Measurements from ENCODE around the gene ELAPOR2. TPM values are rescaled to one million over a fixed set of nuclear protein-coding genes. Genes with fewer than 3 reads are reported as not detected.

ELAPOR2 gene
- total RNA-seq (1 to 10 TPM; 4.0 to 8.8 (median 6.1) TPM), polyA plus RNA-seq (10 to 100 TPM in 1 of 2 donors, 1 to 10 TPM in 1; 2.0 to 11.3 TPM)
- long read RNA-seq, donor 1, partial matches to known transcripts = 2 of 5 reads
- long read RNA-seq, donor 1, other reads (novel, unspliced or antisense) = 3 of 5 reads
- long read RNA-seq, donor 2, full-length matches to known transcripts = 1 of 1 reads
- long read RNA-seq, donor 2, partial matches to known transcripts = 0 of 1 reads
- long read RNA-seq, donor 2, other reads (novel, unspliced or antisense) = 0 of 1 reads
- long read RNA-seq, donor 3, full-length matches to known transcripts = 4 of 10 reads
- long read RNA-seq, donor 3, partial matches to known transcripts = 2 of 10 reads
- long read RNA-seq, donor 3, other reads (novel, unspliced or antisense) = 4 of 10 reads

- Histone ChIP-seq H3K4me1 (ENCODE audit: insufficient read depth) (peaks cover 4% of the 10 kb centered on the region), H3K9me3 (no peaks in the 10 kb centered on the region), H3K27ac (peak within 1 kb of the TSS in 1 of 2 donors; percentile 45), H3K36me3 (no peaks in the 10 kb centered on the region), H3K27me3 (no peaks in the 10 kb centered on the region), H3K4me3 (peak within 1 kb of the TSS; percentile 49)
- intact Hi-C loops (cut with DNase I) = loop anchor here in 1 of 4 donors (10.0 kb wide), 1 partner anchor 175 kb away; no protein-coding TSS in a partner anchor
- 1% methylated on average over 36 to 70 of the region's 70 CpGs for WGBS, 3 donors
- TF ChIP-seq CTCF (IDR thresholded peaks at IDR 0.05) = peak; percentile 11 to 35 (median 24)
- no peak for TF ChIP-seq EP300 (IDR thresholded peaks at IDR 0.05)
- no peak for TF ChIP-seq POLR2A (IDR thresholded peaks at IDR 0.05)
- peak; percentile 58 to 76 (median 75) for DNase-seq
Observed at GRCh38 chr7:87059525-87060287, at the start of gene ELAPOR2. Gene ELAPOR2 (minus strand): TSS chr7:87059654. CDS start chr7:87059513, 141 bp downstream.

GRCh38 chr7:87107949-87108776 lies 48.7 kb upstream of the ELAPOR2 start:
- DNase-seq = no peak
- TF ChIP-seq CTCF (IDR thresholded peaks at IDR 0.05) = no peak
- TF ChIP-seq EP300 (IDR thresholded peaks at IDR 0.05) = no peak
- no peak for TF ChIP-seq POLR2A (IDR thresholded peaks at IDR 0.05)
- Histone ChIP-seq H3K36me3 (no peaks in the 10 kb centered on the region), H3K27me3 (no peaks in the 10 kb centered on the region), H3K9me3 (no peaks in the 10 kb centered on the region), H3K27ac (no peak overlapping the region), H3K4me3 (no peak overlapping the region), H3K4me1 (ENCODE audit: insufficient read depth) (no peaks in the 10 kb centered on the region)
- WGBS, 3 donors = 63 to 69% (median 64%) methylated on average over 6 of the region's 6 CpGs
- intact Hi-C loops (cut with DNase I) = no loop called here

GRCh38 chr7:87106974-87107612 lies 47.6 kb upstream of the ELAPOR2 start:
- TF ChIP-seq POLR2A (IDR thresholded peaks at IDR 0.05) (no peak), EP300 (IDR thresholded peaks at IDR 0.05) (no peak), CTCF (IDR thresholded peaks at IDR 0.05) (no peak)
- DNase-seq = no peak
- no peaks in the 10 kb centered on the region for H3K4me1 ChIP-seq (ENCODE audit: insufficient read depth)
- intact Hi-C loops (cut with DNase I) = no loop called here
- no peak overlapping the region for H3K4me3 ChIP-seq
- H3K36me3 ChIP-seq = no peaks in the 10 kb centered on the region
- no peak overlapping the region for H3K27ac ChIP-seq
- WGBS, 3 donors = 54 to 64% (median 57%) methylated on average over 4 of the region's 4 CpGs
- no peaks in the 10 kb centered on the region for H3K27me3 ChIP-seq
- H3K9me3 ChIP-seq = no peaks in the 10 kb centered on the region

GRCh38 chr7:87105401-87105800 lies 45.9 kb upstream of the ELAPOR2 start:
- Histone ChIP-seq H3K27me3 (no peaks in the 10 kb centered on the region), H3K9me3 (no peaks in the 10 kb centered on the region), H3K4me1 (ENCODE audit: insufficient read depth) (no peaks in the 10 kb centered on the region), H3K36me3 (no peaks in the 10 kb centered on the region), H3K4me3 (no peak overlapping the region), H3K27ac (no peak overlapping the region)
- TF ChIP-seq EP300 (IDR thresholded peaks at IDR 0.05) (no peak), CTCF (IDR thresholded peaks at IDR 0.05) (no peak), POLR2A (IDR thresholded peaks at IDR 0.05) (no peak)
- intact Hi-C loops (cut with DNase I) = no loop called here
- no peak for DNase-seq
- WGBS, 3 donors = 21 to 50% (median 45%) methylated on average over 1 of the region's 1 CpG
